Measurements from ENCODE around the gene UBQLNL. TPM values are rescaled to one million over a fixed set of nuclear protein-coding genes. Genes with fewer than 3 reads are reported as not detected.
A peak's percentile ranks its signal among the peaks of the same experiment; 100 is the strongest.

The UBQLNL gene
- total and polyA plus RNA-seq, 2 of the 4 experiments (the other 2 are of a cell fraction) = 0.18 to 0.48 TPM

GRCh38 chr11:5531053-5531831 is 14.7 kb upstream of the UBQLNL start:
- WGBS, 2 experiments (ENCODE audit: extremely low coverage in 2 of 2, insufficient read length in 1 of 2) = 67% methylated on average over 1 of the region's 2 CpGs; no CpG with 5 or more reads in 1 of the 2 experiments
- intact Hi-C loops (cut with micrococcal nuclease) (no loop called here), dilution Hi-C loops (cut with HindIII; ENCODE audit: low sequenced_read_pairs, unreplicated experiment) (no loop called here), in situ Hi-C loops (cut with MboI; ENCODE audit: low sequenced_read_pairs) (no loop called here)
- Histone ChIP-seq H3K9me1 (ENCODE audit: insufficient read depth, low read length) (no peaks in the 10 kb centered on the region), H3K56ac (ENCODE audit: extremely low read depth, insufficient read depth, low read length) (no peak overlapping the region), H3K27me3 (ENCODE audit: control insufficient read depth, insufficient read depth, low read length) (no peaks in the 10 kb centered on the region; the same call in none of the 2 replicates), H3K4me3 (ENCODE audit: insufficient read depth, low read depth, low read length) (no peak overlapping the region), H2AFZ (replicated peaks; ENCODE audit: low read length, poor library complexity) (no peak overlapping the region), H4K8ac (ENCODE audit: low read depth in 2 of 2, low read length in 2 of 2) (no peak overlapping the region), H3K36me3 (ENCODE audit: control insufficient read depth, insufficient read depth, low read length) (no peaks in the 10 kb centered on the region), H2AK9ac (replicated peaks; ENCODE audit: low read depth, low read length, poor library complexity) (peak overlapping the region; percentile 37), H3K4ac (ENCODE audit: low read depth, low read length) (no peak overlapping the region), H3K79me1 (ENCODE audit: low read depth in 1 of 2, low read length in 2 of 2) (no peaks in the 10 kb centered on the region), H4K5ac (ENCODE audit: low read depth, low read length) (no peak overlapping the region), H3K27ac (ENCODE audit: insufficient read depth, low read length) (no peak overlapping the region), H3K4me1 (ENCODE audit: control insufficient read depth, insufficient read depth, low read length) (no peaks in the 10 kb centered on the region), H3K18ac (ENCODE audit: low read depth, low read length) (no peak overlapping the region), H4K20me1 (ENCODE audit: insufficient read depth, low read length) (no peaks in the 10 kb centered on the region), H3K4me2 (ENCODE audit: low read depth, low read length) (no peak overlapping the region), H3K9ac (ENCODE audit: low read depth, low read length) (no peak overlapping the region), H2BK20ac (ENCODE audit: low read depth, low read length) (no peak overlapping the region), H3K14ac (replicated peaks; ENCODE audit: low read depth, low read length) (no peak overlapping the region), H3K23ac (ENCODE audit: low read depth, low read length) (no peak overlapping the region), H4K91ac (ENCODE audit: insufficient read depth, low read depth, low read length) (no peak overlapping the region), H2AK5ac (ENCODE audit: low read depth, low read length) (no peak overlapping the region), H3K9me3 (ENCODE audit: control insufficient read depth, insufficient read depth, low read length) (no peaks in the 10 kb centered on the region), H2BK120ac (ENCODE audit: low read depth, low read length) (no peak overlapping the region), H2BK15ac (ENCODE audit: low read depth, low read length) (no peak overlapping the region), H2BK5ac (ENCODE audit: low read depth, low read length, poor library complexity, severe bottlenecking) (no peak overlapping the region)
- TF ChIP-seq CEBPB (IDR thresholded peaks at IDR 0.05; ENCODE audit: low read depth, low read length) = no peak
- TF ChIP-seq RAD21 (IDR thresholded peaks at IDR 0.05; ENCODE audit: low read length) = no peak
- no TSS peak for BruUV-seq (replicated peaks)
- ChIA-PET POLR2A (ENCODE audit: unreplicated experiment) (no interaction called here), CTCF (no interaction called here)
- DNase-seq = no peak
- no peak for ATAC-seq (ENCODE audit: low read depth)

All from IMR-90 (cell line).